IPS-20b (cell line): ENCODE measurements around the gene BCL11A.

Experiments
- H3K27ac ChIP-seq: one replicate; pipeline ENCODE4 v1.5.1; 2013; ENCODE audit warnings: low read length
- H3K27me3 ChIP-seq: 2 replicates; pipeline ENCODE4 v1.6.1; 2013; ENCODE audit warnings: mild to moderate bottlenecking, low read length, inconsistent platforms; ENCODE audit not compliant: insufficient read depth
- H3K36me3 ChIP-seq: 2 replicates; pipeline ENCODE4 v1.6.1; 2013; ENCODE audit warnings: low read depth, mild to moderate bottlenecking, inconsistent platforms, low read length, moderate library complexity; ENCODE audit not compliant: insufficient read depth
- H3K4me1 ChIP-seq: 2 replicates; pipeline ENCODE4 v1.6.1; 2013; ENCODE audit warnings: mild to moderate bottlenecking, control low read depth, inconsistent platforms, low read length, moderate library complexity; ENCODE audit not compliant: insufficient read depth
- H3K4me3 ChIP-seq: 2 replicates; pipeline ENCODE4 v1.5.1; 2013; ENCODE audit warnings: mild to moderate bottlenecking, low read length, inconsistent platforms
- H3K9ac ChIP-seq: 2 replicates; pipeline ENCODE4 v1.6.1; 2013; ENCODE audit warnings: low read depth, mild to moderate bottlenecking, inconsistent platforms, low read length, moderate library complexity
- H3K9me3 ChIP-seq: 2 replicates; pipeline ENCODE4 v1.6.1; 2013; ENCODE audit warnings: mild to moderate bottlenecking, low read depth, low read length, inconsistent platforms; ENCODE audit not compliant: insufficient read depth

BCL11A gene

GRCh38 chr2:60489289-60489688, 64.2 kb downstream of the BCL11A start:
- Histone ChIP-seq H3K27ac (no peak overlapping the region), H3K9me3 (no peaks in the 10 kb centered on the region), H3K4me3 (no peak overlapping the region), H3K36me3 (peaks cover 16% of the 10 kb centered on the region), H3K9ac (no peak overlapping the region), H3K4me1 (peaks cover 22% of the 10 kb centered on the region), H3K27me3 (no peaks in the 10 kb centered on the region)

GRCh38 chr2:60488291-60488690, 65.2 kb downstream of the BCL11A start:
- Histone ChIP-seq H3K4me1 (peaks cover 16% of the 10 kb centered on the region), H3K27me3 (no peaks in the 10 kb centered on the region), H3K9ac (no peak overlapping the region), H3K9me3 (no peaks in the 10 kb centered on the region), H3K27ac (no peak overlapping the region), H3K4me3 (no peak overlapping the region), H3K36me3 (peaks cover 23% of the 10 kb centered on the region)

GRCh38 chr2:60487174-60487573, 66.3 kb downstream of the BCL11A start:
- Histone ChIP-seq H3K9ac (no peak overlapping the region), H3K4me3 (no peak overlapping the region), H3K9me3 (no peaks in the 10 kb centered on the region), H3K27ac (no peak overlapping the region), H3K36me3 (peaks cover 31% of the 10 kb centered on the region), H3K27me3 (no peaks in the 10 kb centered on the region), H3K4me1 (peaks cover 16% of the 10 kb centered on the region)

- Histone ChIP-seq H3K9ac (no peak overlapping the region), H3K27me3 (no peaks in the 10 kb centered on the region), H3K4me3 (no peak overlapping the region), H3K36me3 (peaks cover 31% of the 10 kb centered on the region), H3K27ac (no peak overlapping the region), H3K4me1 (peaks cover 16% of the 10 kb centered on the region), H3K9me3 (no peaks in the 10 kb centered on the region)
Observed at GRCh38 chr2:60486551-60486950, 66.9 kb downstream of the BCL11A start.

GRCh38 chr2:60486067-60486466, 67.4 kb downstream of the BCL11A start:
- Histone ChIP-seq H3K4me3 (no peak overlapping the region), H3K27me3 (no peaks in the 10 kb centered on the region), H3K9ac (no peak overlapping the region), H3K9me3 (no peaks in the 10 kb centered on the region), H3K27ac (no peak overlapping the region), H3K4me1 (peaks cover 16% of the 10 kb centered on the region), H3K36me3 (peaks cover 31% of the 10 kb centered on the region)

- peaks cover 16% of the 10 kb centered on the region for H3K4me1 ChIP-seq
Observed at GRCh38 chr2:60485550-60485949, 67.9 kb downstream of the BCL11A start.

GRCh38 chr2:60485055-60485454, 68.4 kb downstream of the BCL11A start:
- peaks cover 31% of the 10 kb centered on the region for H3K36me3 ChIP-seq
- H3K27ac ChIP-seq: no peak overlapping the region

More at GRCh38 chr2:60485550-60485949, 67.9 kb downstream of the BCL11A start:
- no peak overlapping the region for H3K27ac ChIP-seq
- H3K9ac ChIP-seq: no peak overlapping the region
- no peak overlapping the region for H3K4me3 ChIP-seq
- no peaks in the 10 kb centered on the region for H3K9me3 ChIP-seq
- H3K27me3 ChIP-seq: no peaks in the 10 kb centered on the region
- peaks cover 31% of the 10 kb centered on the region for H3K36me3 ChIP-seq

GRCh38 chr2:60484133-60484645, 69.3 kb downstream of the BCL11A start:
- no peaks in the 10 kb centered on the region for H3K27me3 ChIP-seq
- no peak overlapping the region; the same call in 1 of the 2 replicates for H3K9ac ChIP-seq
- H3K27ac ChIP-seq: no peak overlapping the region
- peaks cover 21% of the 10 kb centered on the region for H3K4me1 ChIP-seq
- no peak overlapping the region for H3K4me3 ChIP-seq
- peaks cover 31% of the 10 kb centered on the region for H3K36me3 ChIP-seq
- H3K9me3 ChIP-seq: no peaks in the 10 kb centered on the region

More at GRCh38 chr2:60485055-60485454, 68.4 kb downstream of the BCL11A start:
- Histone ChIP-seq H3K9me3 (no peaks in the 10 kb centered on the region), H3K4me3 (no peak overlapping the region), H3K4me1 (peaks cover 21% of the 10 kb centered on the region), H3K9ac (no peak overlapping the region), H3K27me3 (no peaks in the 10 kb centered on the region)

- peaks cover 2% of the 10 kb centered on the region; the same call in 1 of the 2 replicates for H3K27me3 ChIP-seq
- H3K36me3 ChIP-seq: peaks cover 31% of the 10 kb centered on the region
- H3K4me3 ChIP-seq: no peak overlapping the region
- peaks cover 21% of the 10 kb centered on the region for H3K4me1 ChIP-seq
- no peak overlapping the region for H3K27ac ChIP-seq
- no peak overlapping the region for H3K9ac ChIP-seq
- no peaks in the 10 kb centered on the region for H3K9me3 ChIP-seq
Observed at GRCh38 chr2:60483401-60483800, 70.1 kb downstream of the BCL11A start.

- H3K4me1 ChIP-seq: peaks cover 19% of the 10 kb centered on the region
- H3K9ac ChIP-seq: no peak overlapping the region
- H3K36me3 ChIP-seq: peaks cover 30% of the 10 kb centered on the region
Observed at GRCh38 chr2:60482222-60482621, 71.2 kb downstream of the BCL11A start.

GRCh38 chr2:60481257-60481656, 72.2 kb downstream of the BCL11A start:
- no peak overlapping the region for H3K27ac ChIP-seq

More at GRCh38 chr2:60482222-60482621, 71.2 kb downstream of the BCL11A start:
- Histone ChIP-seq H3K27ac (no peak overlapping the region), H3K9me3 (no peaks in the 10 kb centered on the region), H3K4me3 (no peak overlapping the region), H3K27me3 (peaks cover 7% of the 10 kb centered on the region; the same call in 1 of the 2 replicates)

GRCh38 chr2:60480089-60480773, 73.2 kb downstream of the BCL11A start:
- no peak overlapping the region for H3K27ac ChIP-seq
- H3K9ac ChIP-seq: no peak overlapping the region
- H3K27me3 ChIP-seq: peaks cover 7% of the 10 kb centered on the region; the same call in 1 of the 2 replicates
- no peaks in the 10 kb centered on the region for H3K9me3 ChIP-seq
- no peak overlapping the region for H3K4me3 ChIP-seq
- H3K4me1 ChIP-seq: peaks cover 36% of the 10 kb centered on the region
- H3K36me3 ChIP-seq: peaks cover 15% of the 10 kb centered on the region

More at GRCh38 chr2:60481257-60481656, 72.2 kb downstream of the BCL11A start:
- peaks cover 24% of the 10 kb centered on the region for H3K36me3 ChIP-seq
- H3K4me3 ChIP-seq: no peak overlapping the region
- no peaks in the 10 kb centered on the region for H3K9me3 ChIP-seq
- H3K9ac ChIP-seq: no peak overlapping the region
- peaks cover 29% of the 10 kb centered on the region for H3K4me1 ChIP-seq
- peaks cover 7% of the 10 kb centered on the region; the same call in 1 of the 2 replicates for H3K27me3 ChIP-seq
